HEK293 (cell line): ENCODE measurements around the gene SLC25A41.

Source experiments
- CTCF ChIA-PET: fragments of 350-600 bp; formaldehyde crosslinking; extraction: SDS; loops from one replicate; lab custom pipeline; 2021; ENCODE audit warnings: antibody characterized with exemption; lab: Yijun Ruan, JAX
- POLR2A ChIA-PET: fragments of 300-600 bp; formaldehyde crosslinking; extraction: SDS; loops from one replicate; lab custom pipeline; 2020; ENCODE audit warnings: antibody characterized with exemption, inconsistent platforms; lab: Yijun Ruan, JAX
- H3K27ac ChIP-seq: fragments of 200-500 bp; sonication (Bioruptor generic); 2 replicates; pipeline ENCODE4 v1.5.1; 2014; ENCODE audit warnings: low read depth, low read length, control low read depth, inconsistent platforms; ENCODE audit errors: extremely low read depth
- H3K36me3 ChIP-seq, 2 experiments: fragments of 200-500 bp in 1 of 2; sonication (Bioruptor generic) in 1 of 2; 1 replicate in 1 of 2; 2 replicates in 1 of 2; pipeline ENCODE4 v1.5.1; 2014 to 2017; ENCODE audit warnings: inconsistent platforms in 2 of 2, low read length in 2 of 2; ENCODE audit not compliant: control insufficient read depth in 2 of 2, insufficient read depth in 1 of 2
- H3K4me1 ChIP-seq: fragments of 200-500 bp; sonication (Bioruptor generic); 2 replicates; pipeline ENCODE4 v1.5.1; 2014; ENCODE audit warnings: mild to moderate bottlenecking, low read length, inconsistent platforms; ENCODE audit not compliant: control insufficient read depth, insufficient read depth
- H3K4me3 ChIP-seq: 2 replicates; pipeline ENCODE4 v1.5.1; 2011; ENCODE audit warnings: low read depth, mild to moderate bottlenecking, control low read depth, low read length, moderate library complexity
- H3K9me3 ChIP-seq: fragments of 200-500 bp; sonication (Bioruptor generic); 2 replicates; pipeline ENCODE4 v1.5.1; 2014; ENCODE audit warnings: low read depth, low read length, inconsistent platforms; ENCODE audit not compliant: control insufficient read depth, insufficient read depth
- GLI4 ChIP-seq: fragments of 450-650 bp; formaldehyde crosslinking; IDR thresholded peaks from 2 replicates; pipeline ENCODE4 v1.5.1; 2016; ENCODE audit warnings: missing biosample characterization, missing genetic modification characterization
- GLIS2 ChIP-seq: fragments of 450-650 bp; formaldehyde crosslinking; IDR thresholded peaks from 2 replicates; pipeline ENCODE4 v1.5.1; 2016; ENCODE audit warnings: missing biosample characterization, missing genetic modification characterization
- MYNN ChIP-seq: fragments of 450-650 bp; formaldehyde crosslinking; IDR thresholded peaks from 2 replicates; pipeline ENCODE4 v1.5.1; 2016; ENCODE audit warnings: missing biosample characterization, missing genetic modification characterization, borderline replicate concordance
- MZF1 ChIP-seq: fragments of 450-650 bp; formaldehyde crosslinking; IDR thresholded peaks from 2 replicates; pipeline ENCODE4 v1.5.1; 2017; ENCODE audit warnings: missing biosample characterization, missing genetic modification characterization, borderline replicate concordance
- OSR2 ChIP-seq: fragments of 450-650 bp; formaldehyde crosslinking; IDR thresholded peaks from 2 replicates; pipeline ENCODE4 v1.5.1; 2016; ENCODE audit warnings: missing biosample characterization, missing genetic modification characterization
- PRDM10 ChIP-seq: fragments of 450-650 bp; formaldehyde crosslinking; IDR thresholded peaks from 2 replicates; pipeline ENCODE4 v1.5.1; 2016; ENCODE audit warnings: missing biosample characterization, missing genetic modification characterization
- YY1 ChIP-seq: fragments of 450-650 bp; formaldehyde crosslinking; IDR thresholded peaks from 2 replicates; pipeline ENCODE4 v1.5.1; 2018; ENCODE audit warnings: missing biosample characterization, missing genetic modification characterization
- YY2 ChIP-seq: fragments of 450-650 bp; formaldehyde crosslinking; IDR thresholded peaks from 2 replicates; pipeline ENCODE4 v1.5.1; 2016; ENCODE audit warnings: missing biosample characterization, missing genetic modification characterization
- ZIC2 ChIP-seq: fragments of 450-650 bp; formaldehyde crosslinking; IDR thresholded peaks from 2 replicates; pipeline ENCODE4 v1.5.1; 2016; ENCODE audit warnings: missing biosample characterization, missing genetic modification characterization
- ZNF157 ChIP-seq: fragments of 450-650 bp; formaldehyde crosslinking; IDR thresholded peaks from 2 replicates; pipeline ENCODE4 v1.5.1; 2016; ENCODE audit warnings: missing biosample characterization, missing genetic modification characterization
- ZNF266 ChIP-seq: fragments of 450-650 bp; formaldehyde crosslinking; IDR thresholded peaks from 2 replicates; pipeline ENCODE4 v1.5.1; 2016; ENCODE audit warnings: missing biosample characterization, missing genetic modification characterization, low read depth
- ZNF311 ChIP-seq: fragments of 450-650 bp; formaldehyde crosslinking; IDR thresholded peaks from 2 replicates; pipeline ENCODE4 v1.5.1; 2017; ENCODE audit warnings: missing biosample characterization, missing genetic modification characterization, borderline replicate concordance
- ZNF391 ChIP-seq: fragments of 450-650 bp; formaldehyde crosslinking; IDR thresholded peaks from 2 replicates; pipeline ENCODE4 v1.5.1; 2016; ENCODE audit warnings: low read depth, missing biosample characterization, missing genetic modification characterization, borderline replicate concordance
- ZNF501 ChIP-seq: fragments of 450-650 bp; formaldehyde crosslinking; IDR thresholded peaks from 2 replicates; pipeline ENCODE4 v1.5.1; 2016; ENCODE audit warnings: missing biosample characterization, missing genetic modification characterization
- ZNF621 ChIP-seq: fragments of 450-650 bp; formaldehyde crosslinking; IDR thresholded peaks from 2 replicates; pipeline ENCODE4 v1.5.1; 2017; ENCODE audit warnings: missing biosample characterization, missing genetic modification characterization
- TF ChIP-seq, protein P1 (sequence below): fragments of 450-650 bp; formaldehyde crosslinking; IDR thresholded peaks from 2 replicates; pipeline ENCODE4 v1.5.1; 2016; ENCODE audit warnings: missing biosample characterization, missing genetic modification characterization
- TF ChIP-seq, protein P2 (sequence below): fragments of 450-650 bp; formaldehyde crosslinking; IDR thresholded peaks from 2 replicates; pipeline ENCODE4 v1.5.1; 2016; ENCODE audit warnings: missing biosample characterization, missing genetic modification characterization
- TF ChIP-seq, protein P3 (sequence below): fragments of 450-650 bp; formaldehyde crosslinking; IDR thresholded peaks from 2 replicates; pipeline ENCODE4 v1.5.1; 2017; ENCODE audit warnings: missing biosample characterization, missing genetic modification characterization

The SLC25A41 gene

GRCh38 chr19:6480848-6481415 is 47.4 kb upstream of the SLC25A41 start (continued):
- no peak for TF ChIP-seq ZNF501 (tag by site-specific recombination)
- TF ChIP-seq GLIS2: no peak
- TF ChIP-seq, protein P1, sequence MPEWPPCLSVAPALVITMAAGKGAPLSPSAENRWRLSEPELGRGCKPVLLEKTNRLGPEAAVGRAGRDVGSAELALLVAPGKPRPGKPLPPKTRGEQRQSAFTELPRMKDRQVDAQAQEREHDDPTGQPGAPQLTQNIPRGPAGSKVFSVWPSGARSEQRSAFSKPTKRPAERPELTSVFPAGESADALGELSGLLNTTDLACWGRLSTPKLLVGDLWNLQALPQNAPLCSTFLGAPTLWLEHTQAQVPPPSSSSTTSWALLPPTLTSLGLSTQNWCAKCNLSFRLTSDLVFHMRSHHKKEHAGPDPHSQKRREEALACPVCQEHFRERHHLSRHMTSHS: no peak
- no peak for TF ChIP-seq ZNF266 (tag by site-specific recombination)
- no peak for TF ChIP-seq ZNF621 (tag by site-specific recombination)
- TF ChIP-seq, protein P2, sequence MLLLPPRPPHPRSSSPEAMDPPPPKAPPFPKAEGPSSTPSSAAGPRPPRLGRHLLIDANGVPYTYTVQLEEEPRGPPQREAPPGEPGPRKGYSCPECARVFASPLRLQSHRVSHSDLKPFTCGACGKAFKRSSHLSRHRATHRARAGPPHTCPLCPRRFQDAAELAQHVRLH (tag by site-specific recombination): no peak
- no peak for TF ChIP-seq PRDM10

DNA sequence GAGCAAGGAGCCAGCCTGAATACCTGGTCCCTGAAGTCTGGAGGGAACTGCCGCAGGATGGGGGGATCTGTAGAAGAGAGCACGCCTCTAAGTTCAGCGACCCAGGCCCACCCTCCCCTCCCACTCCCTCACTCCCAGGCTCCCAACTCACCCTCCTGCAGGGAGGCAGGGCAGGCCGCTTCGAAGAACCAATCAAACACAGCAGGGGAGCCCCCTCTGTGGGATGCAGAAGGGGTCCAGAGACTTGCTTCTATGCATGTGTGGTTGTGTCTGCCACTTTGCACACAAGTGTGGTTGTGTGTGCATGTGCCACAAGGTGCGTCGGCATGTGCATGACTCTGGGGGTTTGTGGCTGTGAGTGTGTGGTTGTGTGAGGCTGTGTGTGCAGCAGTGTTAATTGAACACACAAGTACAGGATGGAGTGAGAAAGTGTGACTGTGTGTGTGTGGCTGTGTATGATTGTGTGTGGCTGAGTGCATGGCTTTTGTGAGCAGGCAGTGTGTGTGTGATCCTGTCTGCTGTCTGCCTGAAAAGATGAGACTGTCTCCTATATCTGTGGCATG is 46.4 kb upstream of the SLC25A41 start:
- CTCF ChIA-PET: interaction anchor here (1.6 kb wide), 1 partner anchor 36 kb away, joined by 3 read pairs; no protein-coding TSS in a partner anchor

GRCh38 chr19:6478815-6479214 is 45.3 kb upstream of the SLC25A41 start:
- H3K4me1 ChIP-seq: no peaks in the 10 kb centered on the region
- POLR2A ChIA-PET: no interaction called here

More for the DNA sequence above, 46.4 kb upstream of the SLC25A41 start:
- Histone ChIP-seq H3K9me3 (no peaks in the 10 kb centered on the region), H3K4me3 (no peak overlapping the region), H3K4me1 (no peaks in the 10 kb centered on the region), H3K36me3 (no peaks in the 10 kb centered on the region), H3K27ac (no peak overlapping the region)
- TF ChIP-seq ZNF311 (no peak), ZIC2 (tag by site-specific recombination) (peak; percentile 62)
- POLR2A ChIA-PET: no interaction called here

More at GRCh38 chr19:6478815-6479214, 45.3 kb upstream of the SLC25A41 start:
- no peak overlapping the region for H3K27ac ChIP-seq
- no peaks in the 10 kb centered on the region for H3K36me3 ChIP-seq
- CTCF ChIA-PET: no interaction called here
- no peak for TF ChIP-seq OSR2
- TF ChIP-seq, protein P3, sequence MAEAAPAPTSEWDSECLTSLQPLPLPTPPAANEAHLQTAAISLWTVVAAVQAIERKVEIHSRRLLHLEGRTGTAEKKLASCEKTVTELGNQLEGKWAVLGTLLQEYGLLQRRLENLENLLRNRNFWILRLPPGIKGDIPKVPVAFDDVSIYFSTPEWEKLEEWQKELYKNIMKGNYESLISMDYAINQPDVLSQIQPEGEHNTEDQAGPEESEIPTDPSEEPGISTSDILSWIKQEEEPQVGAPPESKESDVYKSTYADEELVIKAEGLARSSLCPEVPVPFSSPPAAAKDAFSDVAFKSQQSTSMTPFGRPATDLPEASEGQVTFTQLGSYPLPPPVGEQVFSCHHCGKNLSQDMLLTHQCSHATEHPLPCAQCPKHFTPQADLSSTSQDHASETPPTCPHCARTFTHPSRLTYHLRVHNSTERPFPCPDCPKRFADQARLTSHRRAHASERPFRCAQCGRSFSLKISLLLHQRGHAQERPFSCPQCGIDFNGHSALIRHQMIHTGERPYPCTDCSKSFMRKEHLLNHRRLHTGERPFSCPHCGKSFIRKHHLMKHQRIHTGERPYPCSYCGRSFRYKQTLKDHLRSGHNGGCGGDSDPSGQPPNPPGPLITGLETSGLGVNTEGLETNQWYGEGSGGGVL (tag by site-specific recombination): no peak
- TF ChIP-seq YY2 (tag by site-specific recombination): no peak
- TF ChIP-seq ZNF391 (tag by site-specific recombination): no peak
- no peak for TF ChIP-seq ZNF157 (tag by site-specific recombination)
- no peak for TF ChIP-seq GLI4 (tag by site-specific recombination)
- no peak for TF ChIP-seq MYNN (tag by site-specific recombination)
- TF ChIP-seq YY1 (tag by site-specific recombination): no peak
- no peak for TF ChIP-seq MZF1 (tag by site-specific recombination)
- TF ChIP-seq, all 188 proteins: peak for 0
- H3K4me3 ChIP-seq: no peak overlapping the region
- no peaks in the 10 kb centered on the region for H3K9me3 ChIP-seq
